Subcutaneous adipose tissue (tissue), 4 donors: ENCODE results near the gene SLC7A6. TPM values are rescaled to one million over a fixed set of nuclear protein-coding genes. Genes with fewer than 3 reads are reported as not detected.

Experiments
- CTCF ChIP-seq: fragments of 450-650 bp; IDR thresholded peaks from one replicate; pipeline ENCODE4 v1.5.1; 2016; ENCODE audit warnings: low read depth, mild to moderate bottlenecking, control low read depth, antibody characterized with exemption, moderate library complexity
- total RNA-seq, 4 donors: library from RNA; depleted of rRNA; stranded (reverse); fragments of >200 nt; gene quantifications; one replicate each; pipeline ENCODE4 v1.1.0, GENCODE V29; 2016

Gene SLC7A6
- total RNA-seq, 4 donors from 2014 or later, result 87.4 to 494 (median 177) TPM

- TF ChIP-seq CTCF, result no peak
Measured at GRCh38 chr16:68291227-68291626, 26.9 kb downstream of the SLC7A6 start.

- TF ChIP-seq CTCF, result no peak
Measured at GRCh38 chr16:68292425-68292824, 28.1 kb downstream of the SLC7A6 start.

GRCh38 chr16:68296291-68296690 lies 32.0 kb downstream of the SLC7A6 start:
- no peak for TF ChIP-seq CTCF

GRCh38 chr16:68296693-68297092 lies 32.4 kb downstream of the SLC7A6 start:
- TF ChIP-seq CTCF, result no peak

- no peak for TF ChIP-seq CTCF
Measured at GRCh38 chr16:68297908-68298307, 33.6 kb downstream of the SLC7A6 start.

- TF ChIP-seq CTCF, result no peak
Measured at GRCh38 chr16:68298312-68298711, 34.0 kb downstream of the SLC7A6 start.

GRCh38 chr16:68298907-68299561 lies 34.7 kb downstream of the SLC7A6 start:
- no peak for TF ChIP-seq CTCF
